ENCODE results near the gene MTCL3.

MTCL3 gene

GRCh38 chr6:127517693-127518092, 1.4 kb downstream of the MTCL3 start:
- Histone ChIP-seq H3K27me3 (ENCODE audit: control insufficient read depth, extremely low read depth, insufficient read depth, low read length) (peaks cover 61% of the 10 kb centered on the region), H3K9me3 (ENCODE audit: control insufficient read depth, low read depth, low read length) (no peaks in the 10 kb centered on the region), H3K27ac (ENCODE audit: control insufficient read depth, insufficient read depth, low read length) (no peak overlapping the region), H2AFZ (ENCODE audit: control insufficient read depth, low read length) (no peak overlapping the region), H4K20me1 (ENCODE audit: control insufficient read depth, extremely low read depth, insufficient read depth, low read length) (no peaks in the 10 kb centered on the region), H3K79me2 (ENCODE audit: control insufficient read depth, insufficient read depth, low read length) (no peaks in the 10 kb centered on the region), H3K9me1 (ENCODE audit: control insufficient read depth, extremely low read depth, insufficient read depth, low read length) (no peaks in the 10 kb centered on the region), H3K4me2 (ENCODE audit: control insufficient read depth, extremely low read depth, insufficient read depth, low read depth, low read length) (no peak overlapping the region), H3K4me1 (ENCODE audit: control insufficient read depth, extremely low read depth, insufficient read depth, low read length) (peaks cover 11% of the 10 kb centered on the region), H3K4me3 (ENCODE audit: control insufficient read depth in 2 of 3, extremely low read depth in 1 of 3, insufficient read depth in 2 of 3, low read depth in 1 of 3, low read length in 3 of 3) (no peak overlapping the region), H3K36me3 (ENCODE audit: control insufficient read depth in 2 of 2, extremely low read depth in 1 of 2, insufficient read depth in 2 of 2, low read length in 2 of 2) (no peaks in the 10 kb centered on the region), H3K9ac (ENCODE audit: control insufficient read depth, extremely low read depth, insufficient read depth, low read length) (no peak overlapping the region)
- no peak for FAIRE-seq
- DNase-seq (ENCODE audit: low read depth, low spot score): no peak
- TF ChIP-seq CTCF (optimal IDR thresholded peaks at IDR 0.05 in 1 of 3, IDR thresholded peaks at IDR 0.05 in 1 of 3, conservative IDR thresholded peaks at IDR 0.05 in 1 of 3; ENCODE audit: extremely low read depth in 1 of 3, insufficient read depth in 2 of 3, low read length in 3 of 3) (no peak), EZH2 (IDR thresholded peaks at IDR 0.05; ENCODE audit: low read length) (no peak)
- dilution Hi-C loops (cut with MboI; ENCODE audit: extremely low pct_ligation_motif_present, low sequenced_read_pairs): no loop called here

GRCh38 chr6:127516662-127517273, 2.4 kb downstream of the MTCL3 start:
- Histone ChIP-seq H2AFZ (ENCODE audit: control insufficient read depth, low read length) (no peak overlapping the region), H3K27ac (ENCODE audit: control insufficient read depth, insufficient read depth, low read length) (no peak overlapping the region), H3K79me2 (ENCODE audit: control insufficient read depth, insufficient read depth, low read length) (no peaks in the 10 kb centered on the region), H3K27me3 (ENCODE audit: control insufficient read depth, extremely low read depth, insufficient read depth, low read length) (peaks cover 62% of the 10 kb centered on the region), H3K9ac (ENCODE audit: control insufficient read depth, extremely low read depth, insufficient read depth, low read length) (no peak overlapping the region), H4K20me1 (ENCODE audit: control insufficient read depth, extremely low read depth, insufficient read depth, low read length) (no peaks in the 10 kb centered on the region), H3K4me1 (ENCODE audit: control insufficient read depth, extremely low read depth, insufficient read depth, low read length) (peaks cover 11% of the 10 kb centered on the region), H3K4me2 (ENCODE audit: control insufficient read depth, extremely low read depth, insufficient read depth, low read depth, low read length) (peak overlapping the region; percentile 82), H3K36me3 (ENCODE audit: control insufficient read depth in 2 of 2, extremely low read depth in 1 of 2, insufficient read depth in 2 of 2, low read length in 2 of 2) (no peaks in the 10 kb centered on the region), H3K9me1 (ENCODE audit: control insufficient read depth, extremely low read depth, insufficient read depth, low read length) (no peaks in the 10 kb centered on the region), H3K4me3 (ENCODE audit: control insufficient read depth in 2 of 3, extremely low read depth in 1 of 3, insufficient read depth in 2 of 3, low read depth in 1 of 3, low read length in 3 of 3) (peak overlapping the region in 1 of 3 experiments; percentile 55), H3K9me3 (ENCODE audit: control insufficient read depth, low read depth, low read length) (no peaks in the 10 kb centered on the region)
- TF ChIP-seq EZH2 (IDR thresholded peaks at IDR 0.05; ENCODE audit: low read length) (peak; percentile 66), CTCF (optimal IDR thresholded peaks at IDR 0.05 in 1 of 3, IDR thresholded peaks at IDR 0.05 in 1 of 3, conservative IDR thresholded peaks at IDR 0.05 in 1 of 3; ENCODE audit: extremely low read depth in 1 of 3, insufficient read depth in 2 of 3, low read length in 3 of 3) (peak; percentile 81 to 89 (median 84))
- FAIRE-seq: peak; percentile 60
- dilution Hi-C loops (cut with MboI; ENCODE audit: extremely low pct_ligation_motif_present, low sequenced_read_pairs): no loop called here
- DNase-seq (ENCODE audit: low read depth, low spot score): no peak

All from keratinocyte (primary cell).